GM18505 (cell line): ENCODE data around the gene VEGFB.

Experiments
- ATAC-seq: cut with Tn5 transposase; IDR thresholded peaks from one replicate; pipeline ENCODE4 v1.9.1; 2021; ENCODE audit not compliant: unreplicated experiment
- POLR2A ChIP-seq: IDR thresholded peaks from 4 replicates; pipeline ENCODE4 v1.6.1; 2011; ENCODE audit warnings: borderline replicate concordance; ENCODE audit not compliant: insufficient read depth, insufficient read length; ENCODE audit errors: extremely low read depth

VEGFB gene

DNA sequence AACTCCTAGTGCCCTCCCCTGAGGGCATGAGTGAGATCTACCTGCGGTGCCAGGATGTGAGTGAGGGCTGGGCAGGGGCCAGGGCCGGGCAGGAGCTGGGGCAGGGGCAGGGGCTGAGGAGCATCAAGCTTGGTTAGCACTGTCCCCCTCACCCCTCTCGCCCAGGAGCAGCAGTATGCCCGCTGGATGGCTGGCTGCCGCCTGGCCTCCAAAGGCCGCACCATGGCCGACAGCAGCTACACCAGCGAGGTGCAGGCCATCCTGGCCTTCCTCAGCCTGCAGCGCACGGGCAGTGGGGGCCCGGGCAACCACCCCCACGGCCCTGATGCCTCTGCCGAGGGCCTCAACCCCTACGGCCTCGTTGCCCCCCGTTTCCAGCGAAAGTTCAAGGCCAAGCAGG, 14.1 kb upstream of the VEGFB start:
- ATAC-seq: no peak
- no peak for TF ChIP-seq POLR2A

DNA sequence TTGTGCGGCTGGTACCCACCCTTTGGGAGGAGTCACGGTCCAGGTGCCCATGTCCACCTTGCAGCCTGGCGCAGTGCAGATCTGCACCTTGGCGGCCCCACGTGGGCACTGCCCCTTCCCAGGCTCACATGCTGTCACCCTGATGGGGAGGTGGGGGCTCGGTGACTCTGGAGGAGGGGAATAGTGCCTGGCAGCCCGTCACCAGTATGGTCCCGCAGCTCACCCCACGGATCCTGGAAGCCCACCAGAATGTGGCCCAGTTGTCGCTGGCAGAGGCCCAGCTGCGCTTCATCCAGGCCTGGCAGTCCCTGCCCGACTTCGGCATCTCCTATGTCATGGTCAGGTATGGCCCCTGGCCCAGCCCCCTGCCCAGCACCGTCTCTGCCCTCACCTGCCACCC, 13.6 kb upstream of the VEGFB start:
- ATAC-seq: no peak
- no peak for TF ChIP-seq POLR2A

GRCh38 chr11:64222651-64223000, 11.8 kb upstream of the VEGFB start:
- no peak for TF ChIP-seq POLR2A
- no peak for ATAC-seq

DNA sequence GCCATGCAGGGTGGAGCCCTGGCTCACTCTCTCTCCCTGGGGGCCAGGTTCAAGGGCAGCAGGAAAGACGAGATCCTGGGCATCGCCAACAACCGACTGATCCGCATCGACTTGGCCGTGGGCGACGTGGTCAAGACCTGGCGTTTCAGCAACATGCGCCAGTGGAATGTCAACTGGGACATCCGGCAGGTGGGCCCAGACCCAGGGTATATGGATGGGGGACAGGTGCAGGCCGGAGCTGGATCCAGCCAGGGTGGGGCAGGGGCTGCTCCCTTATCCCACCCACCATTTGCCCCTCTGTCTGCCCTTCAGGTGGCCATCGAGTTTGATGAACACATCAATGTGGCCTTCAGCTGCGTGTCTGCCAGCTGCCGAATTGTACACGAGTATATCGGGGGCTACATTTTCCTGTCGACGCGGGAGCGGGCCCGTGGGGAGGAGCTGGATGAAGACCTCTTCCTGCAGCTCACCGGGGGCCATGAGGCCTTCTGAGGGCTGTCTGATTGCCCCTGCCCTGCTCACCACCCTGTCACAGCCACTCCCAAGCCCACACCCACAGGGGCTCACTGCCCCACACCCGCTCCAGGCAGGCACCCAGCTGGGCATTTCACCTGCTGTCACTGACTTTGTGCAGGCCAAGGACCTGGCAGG, 11.3 kb upstream of the VEGFB start:
- no peak for TF ChIP-seq POLR2A
- ATAC-seq: no peak

DNA sequence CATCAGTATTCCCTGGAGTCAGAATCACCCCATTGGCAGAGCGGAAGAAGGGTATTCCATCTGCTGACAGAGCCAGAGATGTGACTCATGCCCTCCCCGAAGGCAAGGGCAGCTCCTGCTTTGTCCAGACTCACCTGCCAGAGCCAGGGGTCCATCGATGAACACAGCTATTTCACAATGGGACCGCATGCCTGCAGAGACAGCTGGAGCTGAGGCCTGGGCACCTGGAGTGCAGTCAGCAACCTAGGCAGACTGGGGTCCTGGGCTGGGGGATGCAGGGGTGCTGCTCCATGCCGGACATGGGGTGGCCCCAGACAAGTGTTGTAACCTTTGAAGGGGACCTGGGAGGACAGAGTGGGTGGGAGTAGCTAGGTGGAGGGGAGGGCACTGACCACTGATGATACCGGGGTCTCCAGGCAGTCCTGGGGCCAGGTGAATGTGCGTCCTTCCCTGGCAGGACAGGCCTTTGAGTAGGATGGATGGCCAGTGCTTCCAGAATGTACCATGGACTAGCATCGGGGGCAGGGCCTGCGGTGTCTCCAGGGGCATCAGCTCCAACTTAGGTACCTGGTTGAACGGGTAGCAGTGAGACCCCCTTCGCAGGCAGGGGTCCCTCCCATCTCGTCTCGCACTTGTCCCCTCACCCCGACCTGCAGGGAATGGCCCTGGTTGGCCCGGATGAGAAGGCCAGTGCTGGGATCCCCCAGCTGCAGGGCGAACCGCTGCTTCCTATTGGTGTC, 10.1 kb upstream of the VEGFB start:
- peak; percentile 54 for TF ChIP-seq POLR2A
- no peak for ATAC-seq

DNA sequence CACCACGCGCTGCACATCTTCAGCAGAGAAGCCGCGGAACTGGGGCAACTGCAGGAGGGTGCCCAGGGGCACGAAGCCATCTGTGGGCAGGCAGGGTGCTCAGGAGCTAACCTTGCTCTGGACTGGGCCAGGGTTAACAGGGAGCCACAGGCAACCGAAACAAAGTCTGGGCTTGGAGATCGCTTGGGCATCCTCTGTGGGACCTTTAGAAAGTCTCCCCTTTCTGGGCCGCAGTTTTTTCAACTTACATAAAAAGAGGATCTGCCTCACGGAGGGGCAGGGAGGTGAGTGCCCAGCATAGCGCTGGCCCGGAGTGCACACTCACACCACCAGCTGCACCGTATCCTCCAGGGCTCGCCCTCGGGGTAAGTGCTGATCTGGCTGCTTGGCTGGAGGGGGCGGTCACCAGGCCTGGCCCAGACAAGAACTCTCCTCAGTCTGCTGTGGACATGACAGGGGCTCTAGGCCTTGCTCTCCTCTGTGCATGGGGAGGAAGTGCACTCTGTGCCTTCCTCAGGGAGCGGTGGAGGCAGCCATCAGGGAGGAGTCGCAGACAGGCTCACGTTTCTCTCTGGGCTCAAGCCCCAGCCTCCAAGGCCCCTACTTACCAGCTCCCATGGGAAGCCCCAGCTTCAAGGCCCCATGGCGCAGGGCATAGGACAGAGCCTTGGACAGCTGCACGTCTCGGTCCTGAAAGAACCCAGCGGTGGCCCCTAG, 9.3 kb upstream of the VEGFB start:
- no peak for TF ChIP-seq POLR2A
- ATAC-seq: no peak

GRCh38 chr11:64225608-64226506, 8.5 kb upstream of the VEGFB start, which contains the start of the genes NUDT22 and TRPT1:
Gene NUDT22 (plus strand): TSS chr11:64226274. CDS start chr11:64226653, 379 bp downstream.
Gene TRPT1 (minus strand): TSS chr11:64226186. CDS start chr11:64225860, 326 bp downstream.
- peak; percentile 37 for ATAC-seq
- peak; percentile 85 for TF ChIP-seq POLR2A

- TF ChIP-seq POLR2A: peak; percentile 68
- ATAC-seq: peak; percentile 14
Measured at GRCh38 chr11:64226507-64227051, 7.8 kb upstream of the VEGFB start.

- TF ChIP-seq POLR2A: no peak
- no peak for ATAC-seq
Measured at GRCh38 chr11:64227405-64227956, 6.9 kb upstream of the VEGFB start.

- no peak for TF ChIP-seq POLR2A
- no peak for ATAC-seq
Measured at GRCh38 chr11:64229090-64229743, 5.2 kb upstream of the VEGFB start.

- no peak for ATAC-seq
- TF ChIP-seq POLR2A: no peak
Measured at GRCh38 chr11:64229744-64230170, 4.6 kb upstream of the VEGFB start.
